CD4-positive, alpha-beta memory T cell (primary cell): ENCODE measurements around the gene CLOCK. TPM values are rescaled to one million over a fixed set of nuclear protein-coding genes. Genes with fewer than 3 reads are reported as not detected.

Experiments used
- CTCF ChIA-PET: fragments of 350-600 bp; sonication (Branson Sonifier 250); formaldehyde crosslinking; loops from one replicate; lab custom pipeline; 2021; ENCODE audit warnings: inconsistent platforms; ENCODE audit not compliant: partially characterized antibody; lab: Charles Lee
- POLR2A ChIA-PET: fragments of 350-600 bp; sonication (Branson Sonifier 250); formaldehyde crosslinking; loops from one replicate; lab custom pipeline; 2021; ENCODE audit not compliant: partially characterized antibody; lab: Charles Lee
- DNase-seq, 5 donors: peaks; one replicate each; pipeline versions ENCODE4 v3.0.0 to v3.0.0-alpha.2; 2020 to 2022; ENCODE audit warnings: mixed read lengths in 1 of 5
- H3K27ac ChIP-seq: one replicate; pipeline ENCODE4 v1.7.0; 2013; ENCODE audit warnings: low read depth, low read length
- H3K27me3 ChIP-seq: 2 replicates; pipeline ENCODE4 v1.7.0; 2013; ENCODE audit warnings: mild to moderate bottlenecking, low read length, moderate library complexity; ENCODE audit not compliant: insufficient read depth
- H3K36me3 ChIP-seq: 2 replicates; pipeline ENCODE4 v1.7.0; 2013; ENCODE audit warnings: mild to moderate bottlenecking, low read length, moderate library complexity; ENCODE audit not compliant: insufficient read depth
- H3K4me1 ChIP-seq: 2 replicates; pipeline ENCODE4 v1.7.0; 2013; ENCODE audit warnings: mild to moderate bottlenecking, low read length, moderate library complexity; ENCODE audit not compliant: insufficient read depth
- H3K4me3 ChIP-seq, 2 donors: one replicate each; pipeline ENCODE4 v1.7.0; 2013; ENCODE audit warnings: low read length in 2 of 2, mild to moderate bottlenecking in 1 of 2
- H3K9me3 ChIP-seq, 2 donors: one replicate each; pipeline ENCODE4 v1.7.0; 2013; ENCODE audit warnings: low read length in 2 of 2, control low read depth in 1 of 2; ENCODE audit not compliant: control insufficient read depth in 1 of 2
- H3K27ac Mint-ChIP-seq, 7 donors: one replicate each; pipeline ENCODE4 v1.8.0; 2020 to 2021; ENCODE audit warnings: mixed read lengths in 7 of 7, mild to moderate bottlenecking in 6 of 7, inconsistent platforms in 3 of 7, moderate library complexity in 3 of 7
- H3K27me3 Mint-ChIP-seq, 2 donors: one replicate each; pipeline ENCODE4 v1.8.0; 2020 to 2021; ENCODE audit warnings: mixed read lengths in 2 of 2
- H3K36me3 Mint-ChIP-seq, 2 donors: one replicate each; pipeline ENCODE4 v1.8.0; 2020 to 2021; ENCODE audit warnings: mixed read lengths in 2 of 2, inconsistent platforms in 1 of 2, mild to moderate bottlenecking in 1 of 2
- H3K4me1 Mint-ChIP-seq, 4 donors: one replicate each; pipeline ENCODE4 v1.8.0; 2020 to 2021; ENCODE audit warnings: mixed read lengths in 4 of 4, mild to moderate bottlenecking in 1 of 4
- H3K4me3 Mint-ChIP-seq, 8 donors: one replicate each; pipeline ENCODE4 v1.8.0; 2020 to 2021; ENCODE audit warnings: mixed read lengths in 8 of 8, mild to moderate bottlenecking in 7 of 8, moderate library complexity in 6 of 8, inconsistent platforms in 3 of 8
- H3K9me3 Mint-ChIP-seq, 8 donors: one replicate each; pipeline ENCODE4 v1.8.0; 2020 to 2021; ENCODE audit warnings: mixed read lengths in 8 of 8, mild to moderate bottlenecking in 5 of 8, inconsistent platforms in 3 of 8, moderate library complexity in 1 of 8
- intact Hi-C: fragments of 100-400 bp; cut with micrococcal nuclease; formaldehyde crosslinking; loops from one replicate; pipeline ENCODE4 v1.15.1; 2023
- polyA plus RNA-seq, 2 donors: library from polyadenylated mRNA; unstranded; fragments of 300-500 nt; fragmentation: Illumina TruSeq; gene quantifications; one replicate each; pipeline ENCODE4 v1.2.3, GENCODE V29; 2021
- total RNA-seq, 2 experiments: library from RNA; stranded (reverse); gene quantifications; one replicate each; pipeline ENCODE4 v1.2.3, GENCODE V29; 2021

Gene CLOCK
- total and polyA plus RNA-seq, 4 experiments from 2014 or later: 2.1 to 15.4 (median 9.8) TPM

DNA sequence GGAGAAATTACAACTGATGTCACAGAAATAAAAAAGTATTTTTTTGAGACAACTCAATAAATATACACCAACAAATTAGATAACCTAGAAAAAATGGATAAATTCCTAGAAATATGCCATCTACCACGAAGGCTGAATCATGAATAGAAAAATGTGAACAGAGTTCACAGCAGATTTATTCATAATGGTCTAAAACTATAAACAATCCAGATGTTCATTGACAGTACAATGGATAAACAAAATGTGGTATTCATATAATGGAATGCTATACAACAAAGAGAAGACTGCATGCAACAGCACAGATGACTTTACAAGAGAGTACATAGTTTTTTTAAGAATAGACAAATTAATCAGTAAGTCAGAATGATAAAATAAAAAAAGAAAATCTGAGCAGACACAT lies 55.2 kb downstream of the CLOCK start:
- Mint-ChIP-seq H3K9me3 (no peaks in the 10 kb centered on the region), H3K27me3 (no peaks in the 10 kb centered on the region), H3K36me3 (peaks cover 15 to 24% of the 10 kb centered on the region in 2 donors), H3K4me3 (no peak overlapping the region), H3K4me1 (peaks cover 7 to 16% (median 11%) of the 10 kb centered on the region in 4 donors), H3K27ac (no peak overlapping the region)
- Histone ChIP-seq H3K9me3 (no peaks in the 10 kb centered on the region), H3K27ac (no peak overlapping the region), H3K4me3 (no peak overlapping the region), H3K27me3 (no peaks in the 10 kb centered on the region), H3K4me1 (no peaks in the 10 kb centered on the region), H3K36me3 (no peaks in the 10 kb centered on the region)
- ChIA-PET POLR2A (no interaction called here), CTCF (no interaction called here)
- intact Hi-C loops: no loop called here
- no peak for DNase-seq

GRCh38 chr4:55488716-55489115 lies 58.0 kb downstream of the CLOCK start:
- H3K9me3 ChIP-seq: no peaks in the 10 kb centered on the region
- no peaks in the 10 kb centered on the region for H3K27me3 Mint-ChIP-seq
- no peaks in the 10 kb centered on the region for H3K36me3 ChIP-seq
- POLR2A ChIA-PET: no interaction called here
- no peak overlapping the region for H3K4me3 Mint-ChIP-seq
- H3K4me3 ChIP-seq: no peak overlapping the region
- H3K4me1 ChIP-seq: no peaks in the 10 kb centered on the region
- H3K9me3 Mint-ChIP-seq: no peaks in the 10 kb centered on the region
- DNase-seq: no peak
- no peak overlapping the region for H3K27ac Mint-ChIP-seq
- peaks cover 2 to 12% (median 7%) of the 10 kb centered on the region in 4 donors for H3K4me1 Mint-ChIP-seq
- no peaks in the 10 kb centered on the region for H3K27me3 ChIP-seq
- intact Hi-C loops: no loop called here
- H3K27ac ChIP-seq: no peak overlapping the region
- H3K36me3 Mint-ChIP-seq: peaks cover 3 to 8% of the 10 kb centered on the region in 2 donors
- CTCF ChIA-PET: no interaction called here

DNA sequence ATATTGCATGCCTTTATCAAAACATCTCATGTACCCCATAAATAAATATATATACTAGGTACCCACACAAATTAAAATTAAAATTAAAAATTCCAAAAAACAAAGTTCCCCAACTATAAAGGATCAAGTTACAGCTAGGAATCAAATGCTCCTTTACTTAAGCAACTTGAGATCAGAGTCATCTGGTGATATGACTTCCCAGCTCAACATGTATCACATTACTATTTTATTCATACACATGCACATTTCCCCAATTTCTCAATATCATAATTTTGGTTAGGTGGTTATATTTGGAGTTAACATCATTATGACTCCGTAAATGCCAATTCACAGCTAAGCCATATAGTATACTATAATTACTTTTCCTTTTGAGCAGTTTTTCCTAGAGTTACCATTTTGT lies 60.9 kb downstream of the CLOCK start:
- no peak for DNase-seq
- Mint-ChIP-seq H3K27me3 (no peaks in the 10 kb centered on the region), H3K4me1 (peaks cover 0 to 2% (median under 1%) of the 10 kb centered on the region in 4 donors), H3K27ac (no peak overlapping the region), H3K4me3 (no peak overlapping the region), H3K9me3 (no peaks in the 10 kb centered on the region), H3K36me3 (peaks cover 9 to 11% of the 10 kb centered on the region in 2 donors)
- Histone ChIP-seq H3K9me3 (no peaks in the 10 kb centered on the region), H3K27ac (no peak overlapping the region), H3K4me3 (no peak overlapping the region), H3K27me3 (no peaks in the 10 kb centered on the region), H3K4me1 (no peaks in the 10 kb centered on the region), H3K36me3 (no peaks in the 10 kb centered on the region)
- CTCF ChIA-PET: interaction anchor here (0.9 kb wide), 2 partner anchors 13 to 60 kb away, joined by 3 read pairs; no protein-coding TSS in a partner anchor
- POLR2A ChIA-PET: no interaction called here
- intact Hi-C loops: no loop called here

GRCh38 chr4:55483315-55483714 lies 63.4 kb downstream of the CLOCK start:
- H3K27me3 Mint-ChIP-seq: no peaks in the 10 kb centered on the region
- Histone ChIP-seq H3K9me3 (no peaks in the 10 kb centered on the region), H3K27me3 (no peaks in the 10 kb centered on the region), H3K27ac (no peak overlapping the region), H3K36me3 (no peaks in the 10 kb centered on the region), H3K4me3 (no peak overlapping the region), H3K4me1 (no peaks in the 10 kb centered on the region)
- H3K36me3 Mint-ChIP-seq: peaks cover 12 to 14% of the 10 kb centered on the region in 2 donors
- ChIA-PET CTCF (interaction anchor here (1.3 kb wide), 1 partner anchor 71 kb away, joined by 3 read pairs; no protein-coding TSS in a partner anchor), POLR2A (no interaction called here)
- no peaks in the 10 kb centered on the region for H3K4me1 Mint-ChIP-seq
- intact Hi-C loops: loop anchor here (5.0 kb wide), 1 partner anchor 64 kb away; the partner anchor contains the start of gene CLOCK
- no peaks in the 10 kb centered on the region for H3K9me3 Mint-ChIP-seq
- H3K27ac Mint-ChIP-seq: no peak overlapping the region
- H3K4me3 Mint-ChIP-seq: no peak overlapping the region
- DNase-seq: no peak

DNA sequence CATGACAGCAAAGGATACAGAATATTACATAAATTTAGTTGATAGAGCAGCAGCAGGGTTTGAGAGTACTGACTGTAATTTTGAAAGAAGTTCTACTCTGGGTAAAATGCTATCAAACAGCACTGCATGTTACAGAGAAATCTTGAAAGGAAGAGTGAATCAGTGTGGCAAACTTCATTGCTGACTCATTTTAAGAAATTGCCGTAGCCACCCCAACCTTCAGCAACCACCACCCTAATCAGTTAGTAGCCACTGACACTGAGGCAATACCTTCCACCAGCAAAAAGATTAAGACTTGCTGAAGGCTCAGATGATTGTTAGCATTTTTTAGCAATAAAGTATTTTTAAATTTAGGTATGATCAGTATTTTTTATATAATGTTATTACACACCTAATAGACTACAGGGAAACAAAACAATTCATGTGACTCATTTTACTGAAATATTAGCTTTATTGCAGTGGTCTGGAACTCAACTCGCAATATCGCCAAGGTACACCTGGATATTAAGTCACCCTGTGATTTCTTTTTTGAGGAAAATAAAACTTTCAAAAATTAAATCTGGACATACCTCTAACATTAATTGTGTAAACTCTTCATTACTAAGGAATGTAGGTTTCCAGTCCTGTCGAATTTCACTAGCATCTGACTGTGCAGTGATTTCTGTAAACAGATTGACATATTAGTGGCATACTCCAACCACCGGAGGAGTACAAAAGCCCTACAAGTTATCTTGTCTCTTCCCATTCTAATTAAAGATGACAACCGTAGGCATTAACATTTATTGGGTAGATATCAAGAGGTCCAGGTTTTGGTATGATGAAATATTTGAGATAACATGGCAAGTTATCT lies 71.1 kb downstream of the CLOCK start:
- Histone ChIP-seq H3K9me3 (no peaks in the 10 kb centered on the region), H3K27ac (no peak overlapping the region), H3K36me3 (peaks cover 15% of the 10 kb centered on the region), H3K4me3 (no peak overlapping the region), H3K27me3 (no peaks in the 10 kb centered on the region), H3K4me1 (no peaks in the 10 kb centered on the region)
- Mint-ChIP-seq H3K4me3 (no peak overlapping the region), H3K9me3 (peaks cover 0 to 5% (median 0%) of the 10 kb centered on the region in 8 donors), H3K4me1 (peaks cover 0 to 1% (median 0%) of the 10 kb centered on the region in 4 donors), H3K36me3 (peaks cover 37 to 39% of the 10 kb centered on the region in 2 donors), H3K27me3 (no peaks in the 10 kb centered on the region), H3K27ac (peak overlapping the region in 1 of 7 donors; percentile 23)
- intact Hi-C loops: no loop called here
- ChIA-PET POLR2A (no interaction called here), CTCF (no interaction called here)
- no peak for DNase-seq

DNA sequence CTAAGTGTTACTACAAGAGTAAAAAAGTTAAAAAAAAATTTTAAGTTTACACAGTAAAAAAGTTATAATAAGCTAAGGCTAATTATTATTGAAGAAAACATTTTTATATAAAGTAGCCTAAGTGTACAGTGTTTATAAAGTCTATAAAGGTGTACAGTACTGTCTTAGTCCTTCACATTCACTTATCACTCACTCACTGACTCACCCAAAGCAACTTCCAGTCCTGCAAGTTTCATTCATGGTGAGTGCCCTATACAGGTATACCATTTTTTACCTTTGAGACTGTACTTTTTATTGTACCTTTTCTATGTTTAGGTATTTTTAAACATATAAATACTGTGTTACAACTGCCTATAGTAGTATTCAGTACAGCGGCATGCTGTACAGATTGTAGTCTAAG lies 76.7 kb downstream of the CLOCK start:
- DNase-seq: no peak
- POLR2A ChIA-PET: no interaction called here

GRCh38 chr4:55468724-55469123 lies 78.0 kb downstream of the CLOCK start:
- H3K9me3 ChIP-seq: no peaks in the 10 kb centered on the region
- Mint-ChIP-seq H3K27me3 (no peaks in the 10 kb centered on the region), H3K4me3 (no peak overlapping the region), H3K9me3 (peaks cover 0 to 8% (median under 1%) of the 10 kb centered on the region in 8 donors), H3K27ac (no peak overlapping the region), H3K4me1 (no peaks in the 10 kb centered on the region), H3K36me3 (peaks cover 21 to 31% of the 10 kb centered on the region in 2 donors)
- POLR2A ChIA-PET: no interaction called here
- intact Hi-C loops: no loop called here
- H3K4me1 ChIP-seq: no peaks in the 10 kb centered on the region
- H3K27me3 ChIP-seq: no peaks in the 10 kb centered on the region
- H3K4me3 ChIP-seq: no peak overlapping the region
- H3K36me3 ChIP-seq: peaks cover 8% of the 10 kb centered on the region
- DNase-seq: no peak
- no peak overlapping the region for H3K27ac ChIP-seq
- CTCF ChIA-PET: no interaction called here

More for the DNA sequence above, 76.7 kb downstream of the CLOCK start:
- Histone ChIP-seq H3K9me3 (no peaks in the 10 kb centered on the region), H3K4me3 (no peak overlapping the region), H3K4me1 (no peaks in the 10 kb centered on the region), H3K27me3 (no peaks in the 10 kb centered on the region), H3K36me3 (peaks cover 8% of the 10 kb centered on the region), H3K27ac (no peak overlapping the region)
- intact Hi-C loops: no loop called here
- no peak overlapping the region for H3K27ac Mint-ChIP-seq
- H3K4me1 Mint-ChIP-seq: no peaks in the 10 kb centered on the region
- H3K4me3 Mint-ChIP-seq: no peak overlapping the region
- peaks cover 0 to 10% (median under 1%) of the 10 kb centered on the region in 8 donors for H3K9me3 Mint-ChIP-seq
- peaks cover 29 to 36% of the 10 kb centered on the region in 2 donors for H3K36me3 Mint-ChIP-seq
- CTCF ChIA-PET: no interaction called here
- H3K27me3 Mint-ChIP-seq: no peaks in the 10 kb centered on the region
